ENCODE data around the gene SRP68. TPM values are rescaled to one million over a fixed set of nuclear protein-coding genes. Genes with fewer than 3 reads are reported as not detected.

The SRP68 gene
- total and polyA plus RNA-seq, 9 of the 15 experiments (the other 6 are each of a cell fraction or from before 2014, with no cell fraction given): 29.4 to 92.6 (median 36.2) TPM

DNA sequence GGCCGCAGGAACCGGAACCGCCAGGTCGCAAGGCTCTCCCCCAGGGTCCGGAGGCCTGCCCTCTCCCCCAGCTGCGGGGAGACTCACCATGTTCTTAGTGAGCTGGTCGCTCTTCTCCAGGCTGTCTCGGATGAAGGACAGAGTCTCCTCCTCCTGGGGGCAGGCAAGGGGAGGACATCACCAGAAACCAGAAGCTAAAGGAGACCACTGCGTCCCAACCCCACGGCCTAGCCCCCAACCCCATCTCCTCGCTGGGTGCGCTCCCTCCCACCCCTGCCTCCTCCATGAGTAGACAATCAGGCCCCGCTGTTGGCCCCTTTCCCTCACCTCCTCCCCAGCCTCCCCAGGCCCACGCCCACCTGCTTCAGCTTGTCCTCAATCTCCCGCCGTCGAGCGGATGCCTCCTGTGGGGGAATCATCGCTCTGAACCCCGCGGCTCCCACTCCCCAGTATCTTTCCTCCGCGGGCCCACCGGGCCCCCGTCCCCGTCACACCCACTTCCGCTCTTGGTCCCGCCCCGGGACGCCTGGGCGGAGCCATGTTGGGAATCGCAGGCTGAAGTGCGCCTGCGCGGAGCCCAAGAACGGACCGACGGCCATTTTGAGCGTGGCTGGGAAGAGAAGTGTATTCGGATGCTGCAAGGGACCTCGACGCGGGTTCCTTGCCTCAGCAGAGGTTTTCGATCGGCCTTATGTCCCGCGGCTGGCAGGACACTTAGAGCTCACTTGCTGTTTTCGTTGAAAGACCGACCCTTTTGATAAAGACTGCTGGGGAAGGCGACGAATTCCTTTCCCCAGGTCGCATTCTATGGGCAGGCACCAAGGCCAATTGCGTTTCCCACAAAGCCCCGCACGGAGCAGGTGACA lies 31.2 kb upstream of the SRP68 start, which contains the start of gene EXOC7 (continued):
- TF ChIP-seq, protein P1, sequence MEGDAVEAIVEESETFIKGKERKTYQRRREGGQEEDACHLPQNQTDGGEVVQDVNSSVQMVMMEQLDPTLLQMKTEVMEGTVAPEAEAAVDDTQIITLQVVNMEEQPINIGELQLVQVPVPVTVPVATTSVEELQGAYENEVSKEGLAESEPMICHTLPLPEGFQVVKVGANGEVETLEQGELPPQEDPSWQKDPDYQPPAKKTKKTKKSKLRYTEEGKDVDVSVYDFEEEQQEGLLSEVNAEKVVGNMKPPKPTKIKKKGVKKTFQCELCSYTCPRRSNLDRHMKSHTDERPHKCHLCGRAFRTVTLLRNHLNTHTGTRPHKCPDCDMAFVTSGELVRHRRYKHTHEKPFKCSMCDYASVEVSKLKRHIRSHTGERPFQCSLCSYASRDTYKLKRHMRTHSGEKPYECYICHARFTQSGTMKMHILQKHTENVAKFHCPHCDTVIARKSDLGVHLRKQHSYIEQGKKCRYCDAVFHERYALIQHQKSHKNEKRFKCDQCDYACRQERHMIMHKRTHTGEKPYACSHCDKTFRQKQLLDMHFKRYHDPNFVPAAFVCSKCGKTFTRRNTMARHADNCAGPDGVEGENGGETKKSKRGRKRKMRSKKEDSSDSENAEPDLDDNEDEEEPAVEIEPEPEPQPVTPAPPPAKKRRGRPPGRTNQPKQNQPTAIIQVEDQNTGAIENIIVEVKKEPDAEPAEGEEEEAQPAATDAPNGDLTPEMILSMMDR (IDR thresholded peaks at IDR 0.05 in 2 of 3, conservative IDR thresholded peaks at IDR 0.05 in 1 of 3; ENCODE audit: insufficient read depth in 2 of 3, low read depth in 1 of 3, low read length in 3 of 3): no peak
- TF ChIP-seq, protein P2, sequence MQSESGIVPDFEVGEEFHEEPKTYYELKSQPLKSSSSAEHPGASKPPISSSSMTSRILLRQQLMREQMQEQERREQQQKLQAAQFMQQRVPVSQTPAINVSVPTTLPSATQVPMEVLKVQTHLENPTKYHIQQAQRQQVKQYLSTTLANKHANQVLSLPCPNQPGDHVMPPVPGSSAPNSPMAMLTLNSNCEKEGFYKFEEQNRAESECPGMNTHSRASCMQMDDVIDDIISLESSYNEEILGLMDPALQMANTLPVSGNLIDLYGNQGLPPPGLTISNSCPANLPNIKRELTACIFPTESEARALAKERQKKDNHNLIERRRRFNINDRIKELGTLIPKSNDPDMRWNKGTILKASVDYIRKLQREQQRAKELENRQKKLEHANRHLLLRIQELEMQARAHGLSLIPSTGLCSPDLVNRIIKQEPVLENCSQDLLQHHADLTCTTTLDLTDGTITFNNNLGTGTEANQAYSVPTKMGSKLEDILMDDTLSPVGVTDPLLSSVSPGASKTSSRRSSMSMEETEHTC (IDR thresholded peaks at IDR 0.05): no peak
- TF ChIP-seq, protein P3, sequence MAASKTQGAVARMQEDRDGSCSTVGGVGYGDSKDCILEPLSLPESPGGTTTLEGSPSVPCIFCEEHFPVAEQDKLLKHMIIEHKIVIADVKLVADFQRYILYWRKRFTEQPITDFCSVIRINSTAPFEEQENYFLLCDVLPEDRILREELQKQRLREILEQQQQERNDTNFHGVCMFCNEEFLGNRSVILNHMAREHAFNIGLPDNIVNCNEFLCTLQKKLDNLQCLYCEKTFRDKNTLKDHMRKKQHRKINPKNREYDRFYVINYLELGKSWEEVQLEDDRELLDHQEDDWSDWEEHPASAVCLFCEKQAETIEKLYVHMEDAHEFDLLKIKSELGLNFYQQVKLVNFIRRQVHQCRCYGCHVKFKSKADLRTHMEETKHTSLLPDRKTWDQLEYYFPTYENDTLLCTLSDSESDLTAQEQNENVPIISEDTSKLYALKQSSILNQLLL (CRISPR knock-in tag; IDR thresholded peaks at IDR 0.05; ENCODE audit: borderline replicate concordance): no peak
- TF ChIP-seq ZNF644 (tag; IDR thresholded peaks at IDR 0.05; ENCODE audit: low read depth): no peak
- TF ChIP-seq ZFP30 (CRISPR knock-in tag; IDR thresholded peaks at IDR 0.05; ENCODE audit: borderline replicate concordance): no peak
- TF ChIP-seq SRSF3 (IDR thresholded peaks at IDR 0.05; ENCODE audit: insufficient read depth, low read length): no peak
- TF ChIP-seq PBX2 (CRISPR knock-in tag; IDR thresholded peaks at IDR 0.05; ENCODE audit: low read depth): no peak
- TF ChIP-seq PBX2 (tag; conservative IDR thresholded peaks at IDR 0.05; ENCODE audit: low read depth): no peak
- TF ChIP-seq CUX1 (CRISPR knock-in tag; IDR thresholded peaks at IDR 0.05): no peak
- no peak for TF ChIP-seq ZNF830 (CRISPR knock-in tag; IDR thresholded peaks at IDR 0.05)
